Activated naive CD8-positive, alpha-beta T cell treated with anti-CD3 and anti-CD28 coated beads, Interleukin-2, amount 10 ng/mL, durations not matched to agents 7 days and 5 days (primary cell): ENCODE results near the gene CFAP206. TPM values are rescaled to one million over a fixed set of nuclear protein-coding genes. Genes with fewer than 3 reads are reported as not detected.

ENCODE experiments used
- ATAC-seq: fragments of 150-1000 bp; cut with Tn5 transposase; one replicate; pipeline ENCODE4 v1.10.0; 2021; ENCODE audit warnings: low read depth, moderate library complexity
- POLR2A ChIA-PET: fragments of 350-600 bp; sonication (Branson Sonifier 250); formaldehyde crosslinking; loops from one replicate; lab custom pipeline; 2021; ENCODE audit warnings: antibody characterized with exemption; lab: Charles Lee
- DNase-seq: peaks from one replicate; pipeline ENCODE4 v3.0.0; 2021
- H3K27ac Mint-ChIP-seq: one replicate; pipeline ENCODE4 v1.8.0; 2022; ENCODE audit warnings: mild to moderate bottlenecking, mixed read lengths
- H3K27me3 Mint-ChIP-seq: one replicate; pipeline ENCODE4 v1.8.0; 2022; ENCODE audit warnings: mild to moderate bottlenecking, moderate library complexity, mixed read lengths
- H3K36me3 Mint-ChIP-seq: one replicate; pipeline ENCODE4 v1.8.0; 2021; ENCODE audit warnings: mild to moderate bottlenecking, mixed read lengths
- H3K4me1 Mint-ChIP-seq: one replicate; pipeline ENCODE4 v1.8.0; 2021; ENCODE audit warnings: mixed read lengths
- H3K4me3 Mint-ChIP-seq: one replicate; pipeline ENCODE4 v1.8.0; 2022; ENCODE audit warnings: mild to moderate bottlenecking, moderate library complexity, mixed read lengths
- H3K9me3 Mint-ChIP-seq: one replicate; pipeline ENCODE4 v1.8.0; 2021; ENCODE audit warnings: mixed read lengths
- total RNA-seq, 2 experiments: library from RNA; stranded (reverse); gene quantifications; one replicate each; pipeline ENCODE4 v1.2.3, GENCODE V29; 2021

The CFAP206 gene, protein sequence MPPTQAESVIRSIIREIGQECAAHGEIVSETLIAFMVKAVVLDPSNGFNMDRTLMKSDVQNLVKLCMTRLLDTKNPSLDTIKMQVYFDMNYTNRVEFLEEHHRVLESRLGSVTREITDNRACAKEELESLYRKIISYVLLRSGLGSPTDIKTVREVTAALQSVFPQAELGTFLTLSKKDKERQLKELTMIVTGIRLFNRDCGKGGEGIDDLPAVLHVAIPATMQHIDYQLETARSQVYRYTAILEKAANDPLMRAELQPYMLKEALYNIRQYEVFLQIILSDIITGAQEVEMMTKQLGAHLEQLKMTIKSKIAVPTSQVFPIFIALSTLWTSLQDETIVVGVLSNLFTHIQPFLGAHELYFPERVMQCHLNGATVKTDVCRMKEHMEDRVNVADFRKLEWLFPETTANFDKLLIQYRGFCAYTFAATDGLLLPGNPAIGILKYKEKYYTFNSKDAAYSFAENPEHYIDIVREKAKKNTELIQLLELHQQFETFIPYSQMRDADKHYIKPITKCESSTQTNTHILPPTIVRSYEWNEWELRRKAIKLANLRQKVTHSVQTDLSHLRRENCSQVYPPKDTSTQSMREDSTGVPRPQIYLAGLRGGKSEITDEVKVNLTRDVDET
- not detected for total RNA-seq

DNA sequence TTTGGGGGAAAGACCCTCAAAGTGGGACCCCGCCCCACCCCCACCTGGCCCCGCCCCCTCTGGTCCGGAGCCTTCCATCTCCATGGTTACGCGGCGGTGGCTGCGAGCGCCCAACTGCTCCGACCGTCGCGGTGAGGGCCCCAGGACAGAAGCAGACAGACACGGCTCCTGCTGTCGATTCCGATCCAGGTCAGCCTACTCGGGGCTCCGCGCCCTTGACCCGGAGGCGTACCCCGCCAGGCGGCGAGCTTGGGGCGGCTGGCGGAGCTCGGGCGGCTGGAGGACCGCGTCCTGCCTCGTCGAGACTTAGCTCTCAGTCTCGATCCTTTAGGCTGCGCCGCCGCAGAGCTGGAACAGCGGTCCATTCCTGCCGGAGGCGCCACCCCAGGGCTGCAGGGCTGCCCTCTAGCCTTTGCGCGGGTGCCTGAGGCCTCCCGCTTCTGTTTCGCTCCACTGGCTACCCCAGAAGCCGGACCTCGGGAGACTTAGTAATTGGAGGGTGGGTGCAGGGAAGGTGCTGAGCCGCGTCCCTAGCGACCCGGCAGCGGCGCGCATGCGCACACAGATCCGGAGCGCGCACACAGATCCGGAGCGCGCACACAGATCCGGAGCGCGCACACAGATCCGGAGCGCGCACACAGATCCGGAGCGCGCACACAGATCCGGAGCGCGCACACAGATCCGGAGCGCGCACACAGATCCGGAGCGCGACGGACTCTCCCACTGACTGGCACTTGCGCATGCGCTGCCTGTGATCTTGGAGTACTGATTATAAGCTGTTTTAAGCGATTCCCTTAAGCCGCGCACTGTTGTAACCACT is at the start of gene CFAP206:
CFAP206 (plus strand) TSS at position 72 of the 820 bp plus-strand sequence. CDS start 1,868 bp downstream, outside the sequence.
- Mint-ChIP-seq H3K4me3 (peak within 1 kb of the TSS; percentile 83), H3K4me1 (peaks cover 4% of the 10 kb centered on the region), H3K27ac (no peak within 1 kb of the TSS), H3K27me3 (peaks cover 30% of the 10 kb centered on the region), H3K36me3 (no peaks in the 10 kb centered on the region), H3K9me3 (no peaks in the 10 kb centered on the region)
- POLR2A ChIA-PET: interaction anchor here (0.9 to 1.9 kb wide), 2 partner anchors 15 to 294 kb away, joined by 3 to 8 read pairs; partner anchors contain the start of gene AKIRIN2
- ATAC-seq (peak; percentile 87), DNase-seq (peak; percentile 87)

DNA sequence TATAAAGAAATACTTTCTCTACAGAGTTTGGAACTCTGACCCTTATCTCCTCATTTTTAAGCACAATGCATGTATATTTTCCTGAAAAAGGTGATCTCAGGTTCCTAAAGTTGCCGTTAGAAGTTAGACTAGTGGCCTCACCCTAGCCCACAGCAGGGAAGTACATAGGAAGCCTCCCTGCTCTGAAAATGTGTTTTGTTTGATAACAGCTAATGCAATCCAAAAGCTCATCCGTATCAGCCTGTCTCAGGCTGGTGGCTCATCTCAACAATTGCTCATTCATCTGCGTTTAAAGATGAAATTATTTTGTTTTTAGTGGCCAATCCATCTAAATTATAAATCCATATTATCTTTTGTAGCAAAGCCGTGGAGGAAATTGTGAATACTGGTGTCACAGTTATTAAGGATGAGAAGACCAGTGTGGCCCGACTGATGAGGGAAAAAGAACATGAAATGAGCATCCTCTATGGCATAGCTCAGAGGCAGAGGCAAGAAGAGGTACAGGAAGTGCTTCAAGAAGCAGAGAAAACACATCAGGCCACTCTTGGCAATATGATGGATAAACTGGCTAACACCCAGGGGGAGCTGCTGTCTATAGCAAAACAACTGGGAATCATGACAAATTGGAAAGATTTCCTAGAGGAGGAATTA is 43.0 kb upstream of the CFAP206 start:
- H3K27me3 Mint-ChIP-seq: no peaks in the 10 kb centered on the region
- no peak for ATAC-seq
- peaks cover 14% of the 10 kb centered on the region for H3K36me3 Mint-ChIP-seq
- DNase-seq: no peak
- H3K9me3 Mint-ChIP-seq: peaks cover 8% of the 10 kb centered on the region
- no peak overlapping the region for H3K4me3 Mint-ChIP-seq
- POLR2A ChIA-PET: no interaction called here
- H3K4me1 Mint-ChIP-seq: no peaks in the 10 kb centered on the region
- no peak overlapping the region for H3K27ac Mint-ChIP-seq

DNA sequence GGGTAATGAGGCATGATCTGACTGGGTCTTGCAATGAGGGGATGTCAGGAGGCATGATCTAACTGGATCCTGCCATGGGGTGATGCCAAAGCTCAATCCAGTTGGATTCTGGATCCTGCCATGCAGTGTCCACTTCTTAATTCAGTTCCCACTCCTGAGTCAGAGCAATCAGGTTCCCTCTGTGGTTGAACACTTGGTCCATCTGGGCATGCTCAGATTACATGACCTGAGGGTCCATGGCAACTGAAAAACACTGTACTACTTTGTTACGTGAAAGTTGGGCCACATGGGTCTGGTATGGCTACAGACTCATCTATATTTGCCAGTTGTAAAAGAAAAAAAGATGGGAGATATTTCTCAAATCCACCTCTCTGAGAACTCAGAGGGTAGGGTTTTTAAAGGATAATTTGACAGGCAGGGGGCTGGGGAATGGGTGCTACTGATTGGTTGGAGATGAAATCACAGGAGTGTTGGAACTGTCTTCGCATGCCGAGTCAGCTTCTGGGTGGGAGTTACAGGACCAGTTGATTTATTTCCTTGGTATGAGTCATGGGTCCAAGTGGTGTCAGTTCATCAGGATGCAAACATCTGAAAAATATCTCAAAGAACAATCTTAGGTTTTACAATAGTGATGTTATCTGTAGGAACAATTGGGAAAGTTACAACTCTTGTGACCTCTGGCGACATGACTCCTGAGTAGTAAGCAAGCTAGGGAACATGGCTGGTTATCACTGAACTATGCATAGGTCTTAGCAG is 41.5 kb upstream of the CFAP206 start:
- Mint-ChIP-seq H3K27me3 (no peaks in the 10 kb centered on the region), H3K4me1 (no peaks in the 10 kb centered on the region)

DNA sequence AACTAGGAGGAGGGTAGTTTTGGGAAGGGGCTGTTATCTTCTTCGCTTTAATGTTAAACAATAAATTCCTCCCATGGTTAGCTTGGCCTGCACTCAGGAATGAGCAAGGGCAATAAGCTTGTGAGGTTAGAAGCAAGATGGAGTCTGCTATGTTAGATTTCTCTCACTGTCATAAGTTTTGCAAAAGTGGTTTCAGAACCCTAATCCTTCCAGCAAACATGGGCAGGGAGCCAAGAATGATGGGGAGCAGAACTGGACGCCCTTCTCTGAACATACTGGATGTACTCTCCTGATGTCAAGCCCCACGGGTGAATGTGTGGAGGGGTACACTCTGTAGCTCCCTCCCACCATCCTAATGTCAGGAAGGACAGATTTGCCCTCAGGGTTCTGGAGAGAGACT is 40.9 kb upstream of the CFAP206 start:
- POLR2A ChIA-PET: no interaction called here

More for the DNA sequence above, 41.5 kb upstream of the CFAP206 start:
- H3K27ac Mint-ChIP-seq: no peak overlapping the region
- H3K4me3 Mint-ChIP-seq: no peak overlapping the region
- ATAC-seq (no peak), DNase-seq (no peak)
- POLR2A ChIA-PET: no interaction called here
- peaks cover 8% of the 10 kb centered on the region for H3K9me3 Mint-ChIP-seq
- H3K36me3 Mint-ChIP-seq: peaks cover 12% of the 10 kb centered on the region

DNA sequence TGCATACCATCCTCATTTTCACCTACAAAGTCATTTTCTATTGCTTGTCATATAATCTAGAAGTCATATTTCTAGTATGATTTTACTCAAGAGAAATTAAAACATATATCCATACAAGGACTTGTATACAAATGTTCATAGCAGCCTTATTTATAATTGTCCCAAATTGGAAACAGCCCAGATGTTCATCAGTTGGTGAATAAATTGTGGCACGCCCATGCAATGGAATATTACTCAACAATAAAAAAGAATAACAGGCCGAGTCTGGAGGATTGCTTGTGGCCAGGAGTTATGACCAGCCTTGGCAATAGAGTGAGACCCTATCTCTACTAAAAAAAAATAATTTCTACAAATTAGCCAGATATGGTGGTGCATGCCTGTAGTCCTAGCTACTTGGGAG is 34.4 kb upstream of the CFAP206 start:
- H3K4me1 Mint-ChIP-seq: no peaks in the 10 kb centered on the region
- no peak overlapping the region for H3K27ac Mint-ChIP-seq

More for the DNA sequence above, 40.9 kb upstream of the CFAP206 start:
- no peak for DNase-seq
- peaks cover 8% of the 10 kb centered on the region for H3K9me3 Mint-ChIP-seq
- H3K27ac Mint-ChIP-seq: no peak overlapping the region
- H3K36me3 Mint-ChIP-seq: peaks cover 10% of the 10 kb centered on the region
- no peaks in the 10 kb centered on the region for H3K4me1 Mint-ChIP-seq
- no peak overlapping the region for H3K4me3 Mint-ChIP-seq
- no peak for ATAC-seq
- H3K27me3 Mint-ChIP-seq: no peaks in the 10 kb centered on the region

DNA sequence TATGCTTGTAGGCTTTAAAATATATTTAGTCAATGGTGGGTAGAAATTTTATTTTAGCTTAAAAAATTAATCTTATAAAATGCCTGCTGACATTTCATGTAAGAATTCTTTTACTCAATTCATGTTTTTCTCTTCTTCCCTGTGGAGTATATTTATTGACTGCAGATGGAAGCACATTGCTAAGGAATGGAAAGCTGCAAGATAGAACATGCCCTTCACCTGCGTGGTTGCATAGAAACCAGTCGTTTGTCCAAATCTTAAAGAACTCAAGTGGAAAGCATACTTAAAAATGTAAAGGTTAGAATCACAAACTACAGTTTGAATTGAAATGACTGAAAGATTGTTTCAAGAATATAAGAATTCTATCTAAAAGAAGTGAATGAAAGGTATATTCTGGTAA is 32.5 kb upstream of the CFAP206 start:
- no peaks in the 10 kb centered on the region for H3K4me1 Mint-ChIP-seq
- no peak for ATAC-seq
- no peak for DNase-seq
- no peak overlapping the region for H3K27ac Mint-ChIP-seq
- no peaks in the 10 kb centered on the region for H3K9me3 Mint-ChIP-seq
- peaks cover 3% of the 10 kb centered on the region for H3K36me3 Mint-ChIP-seq
- no peaks in the 10 kb centered on the region for H3K27me3 Mint-ChIP-seq
- POLR2A ChIA-PET: no interaction called here
- H3K4me3 Mint-ChIP-seq: no peak overlapping the region

More for the DNA sequence above, 34.4 kb upstream of the CFAP206 start:
- ATAC-seq: no peak
- H3K9me3 Mint-ChIP-seq: no peaks in the 10 kb centered on the region
- H3K36me3 Mint-ChIP-seq: peaks cover 5% of the 10 kb centered on the region
- no peak for DNase-seq
- no peaks in the 10 kb centered on the region for H3K27me3 Mint-ChIP-seq
- no peak overlapping the region for H3K4me3 Mint-ChIP-seq
- POLR2A ChIA-PET: no interaction called here

DNA sequence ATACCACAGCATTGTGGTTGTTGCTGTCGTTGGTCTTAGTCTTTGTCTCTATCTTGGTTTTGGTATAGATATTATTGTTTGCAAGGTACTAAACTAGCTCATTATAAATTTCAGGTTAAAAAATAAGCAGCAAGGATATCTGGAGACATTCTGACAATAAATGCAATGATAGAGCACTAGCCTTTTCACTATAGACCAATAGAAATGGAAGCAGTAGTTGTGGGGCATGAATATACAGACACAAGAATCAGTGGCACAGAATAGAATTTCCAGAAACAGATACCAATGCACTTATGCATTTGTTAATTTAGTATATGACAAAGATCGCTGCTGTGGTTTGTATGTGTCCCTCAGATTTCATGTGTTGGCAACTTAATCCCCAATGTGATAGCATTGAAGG is 31.1 kb upstream of the CFAP206 start:
- DNase-seq (no peak), ATAC-seq (no peak)
- Mint-ChIP-seq H3K27ac (no peak overlapping the region), H3K4me3 (no peak overlapping the region), H3K36me3 (peaks cover 3% of the 10 kb centered on the region), H3K4me1 (no peaks in the 10 kb centered on the region), H3K9me3 (no peaks in the 10 kb centered on the region), H3K27me3 (no peaks in the 10 kb centered on the region)
- POLR2A ChIA-PET: no interaction called here

DNA sequence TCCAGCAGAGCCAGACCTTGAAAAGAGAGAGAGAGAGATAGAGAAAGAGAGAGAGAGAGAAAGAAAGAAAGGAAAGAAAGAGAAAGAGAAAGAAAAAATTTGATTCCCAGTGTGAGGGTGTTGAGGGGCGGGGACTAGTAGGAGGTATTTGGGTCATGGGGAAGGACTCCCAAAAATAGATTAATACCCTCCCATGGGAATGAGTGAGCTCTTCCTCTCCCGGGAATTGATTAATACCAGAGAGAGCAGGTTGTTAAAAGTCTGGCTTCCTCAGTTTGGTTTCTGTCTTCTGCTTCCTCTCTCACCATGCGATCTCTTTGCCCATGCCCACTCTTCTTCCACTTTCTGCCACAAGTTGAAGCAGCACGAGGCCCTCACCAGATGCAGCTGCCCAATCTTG is 28.8 kb upstream of the CFAP206 start:
- Mint-ChIP-seq H3K4me1 (no peaks in the 10 kb centered on the region), H3K27ac (no peak overlapping the region), H3K27me3 (no peaks in the 10 kb centered on the region), H3K36me3 (peaks cover 3% of the 10 kb centered on the region), H3K9me3 (no peaks in the 10 kb centered on the region), H3K4me3 (no peak overlapping the region)
- DNase-seq (no peak), ATAC-seq (no peak)
- POLR2A ChIA-PET: no interaction called here

DNA sequence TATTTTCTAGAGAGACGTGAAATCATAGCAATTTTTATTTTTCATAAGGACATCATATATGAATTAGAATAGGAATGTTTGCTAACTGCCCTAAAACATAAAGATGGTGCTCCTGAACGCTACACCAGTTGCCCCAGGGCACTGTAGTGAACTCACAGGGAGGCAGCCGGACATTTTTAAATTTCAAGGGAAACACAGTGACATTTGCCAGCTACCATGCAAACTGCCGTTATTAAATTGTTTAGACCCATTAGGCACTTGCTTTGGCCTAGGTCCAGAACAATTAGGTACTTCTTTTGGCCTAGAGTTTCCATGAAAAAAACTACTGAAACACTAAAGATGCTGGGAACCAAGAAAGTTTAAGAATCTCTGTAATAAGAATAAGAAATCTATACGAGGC is 24.9 kb upstream of the CFAP206 start:
- POLR2A ChIA-PET: no interaction called here
- H3K9me3 Mint-ChIP-seq: no peaks in the 10 kb centered on the region
- no peaks in the 10 kb centered on the region for H3K4me1 Mint-ChIP-seq
- no peak overlapping the region for H3K4me3 Mint-ChIP-seq
- no peaks in the 10 kb centered on the region for H3K36me3 Mint-ChIP-seq
- DNase-seq: no peak
- H3K27me3 Mint-ChIP-seq: no peaks in the 10 kb centered on the region
- no peak for ATAC-seq
- H3K27ac Mint-ChIP-seq: no peak overlapping the region

DNA sequence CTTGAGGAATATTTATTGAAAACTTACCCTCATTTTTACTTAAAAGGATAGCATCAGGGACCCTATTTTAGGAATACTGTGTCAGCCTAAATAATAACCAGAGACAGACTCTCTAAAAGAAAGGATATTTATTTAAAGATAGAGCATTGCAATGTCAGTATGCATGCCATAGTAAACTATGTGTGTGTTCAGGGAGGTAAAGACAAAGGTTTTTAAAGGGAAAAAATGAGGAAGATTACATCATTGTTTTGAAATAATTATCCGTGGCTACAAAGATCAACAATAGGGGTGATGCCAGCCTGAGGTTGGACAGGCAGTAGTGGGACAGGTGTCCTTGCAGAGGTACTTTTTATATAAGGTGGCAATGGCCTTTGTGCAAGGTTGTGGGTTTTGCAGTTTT is 23.7 kb upstream of the CFAP206 start:
- POLR2A ChIA-PET: no interaction called here
- ATAC-seq (no peak), DNase-seq (no peak)
- no peak overlapping the region for H3K27ac Mint-ChIP-seq
- H3K4me3 Mint-ChIP-seq: no peak overlapping the region
- no peaks in the 10 kb centered on the region for H3K36me3 Mint-ChIP-seq
- H3K9me3 Mint-ChIP-seq: no peaks in the 10 kb centered on the region
- no peaks in the 10 kb centered on the region for H3K27me3 Mint-ChIP-seq
- H3K4me1 Mint-ChIP-seq: no peaks in the 10 kb centered on the region

DNA sequence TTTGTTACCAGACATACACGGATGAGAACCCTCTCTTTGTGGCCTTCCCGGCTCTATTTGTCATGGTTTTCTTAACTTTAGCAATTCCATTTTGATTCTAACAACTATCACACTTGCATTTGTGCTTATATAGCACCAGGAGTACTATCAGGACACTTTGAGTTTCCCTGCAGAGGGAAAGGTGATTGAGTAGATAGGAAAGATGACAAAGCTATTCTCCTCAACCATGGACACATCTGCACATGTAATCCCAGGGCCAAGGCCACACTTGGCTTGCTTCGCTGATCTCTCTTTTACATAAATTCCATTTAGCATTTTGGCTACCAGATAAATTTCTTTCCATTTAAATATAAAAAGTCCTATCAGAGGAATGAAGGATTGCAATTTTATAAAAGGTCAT is 23.3 kb upstream of the CFAP206 start:
- Mint-ChIP-seq H3K36me3 (no peaks in the 10 kb centered on the region), H3K4me3 (no peak overlapping the region), H3K27ac (no peak overlapping the region), H3K27me3 (no peaks in the 10 kb centered on the region), H3K9me3 (no peaks in the 10 kb centered on the region), H3K4me1 (no peaks in the 10 kb centered on the region)
- no peak for ATAC-seq
- POLR2A ChIA-PET: no interaction called here
- no peak for DNase-seq

DNA sequence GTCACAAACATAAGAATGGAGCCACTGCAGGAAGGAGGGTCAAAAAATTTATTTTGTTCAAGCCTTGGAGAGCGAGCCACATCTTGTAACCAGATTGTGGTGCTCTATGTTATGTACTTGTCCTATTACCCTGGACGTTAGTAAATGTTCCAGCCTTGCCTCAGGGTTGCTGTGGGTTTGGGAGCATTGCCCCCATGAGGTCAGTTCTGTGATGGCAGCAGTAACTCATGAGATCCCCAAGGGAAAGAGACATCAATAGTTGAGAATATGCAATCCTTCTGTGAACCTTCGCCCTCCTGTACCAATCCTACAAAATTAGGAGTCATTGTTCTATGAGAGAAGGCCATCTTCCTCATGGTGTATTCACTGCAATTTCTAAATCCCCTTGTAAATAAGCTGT is 16.4 kb upstream of the CFAP206 start:
- POLR2A ChIA-PET: no interaction called here
- Mint-ChIP-seq H3K4me3 (no peak overlapping the region), H3K27me3 (no peaks in the 10 kb centered on the region), H3K9me3 (no peaks in the 10 kb centered on the region), H3K27ac (no peak overlapping the region), H3K36me3 (no peaks in the 10 kb centered on the region), H3K4me1 (peaks cover 4% of the 10 kb centered on the region)
- ATAC-seq (no peak), DNase-seq (no peak)
